GM12878 (cell line): Measurements from ENCODE around the gene TUBD1. TPM values are rescaled to one million over a fixed set of nuclear protein-coding genes. Genes with fewer than 3 reads are reported as not detected.

Experiments used
- ATAC-seq: fragments of 200-7000 bp; cut with Tn5 transposase; 3 replicates; pipeline ENCODE4 v1.9.1; 2020; ENCODE audit warnings: mild to moderate bottlenecking, moderate library complexity
- BruUV-seq: library from RNA; stranded (reverse); fragments of 400-500 nt; replicated peaks from 2 replicates; lab custom pipeline; 2021; lab: Mats Ljungman, UMichigan
- CTCF ChIA-PET: fragments of 300-600 bp; sonication (Branson Sonifier 250); formaldehyde crosslinking; extraction: SDS; loops from one replicate; lab custom pipeline; 2021; ENCODE audit warnings: inconsistent platforms; lab: Yijun Ruan, JAX
- POLR2A ChIA-PET: fragments of 350-600 bp; formaldehyde crosslinking; extraction: SDS; loops from one replicate; lab custom pipeline; 2021; ENCODE audit warnings: inconsistent platforms; lab: Charles Lee
- RAD21 ChIA-PET: fragments of 300-600 bp; sonication (Branson Sonifier 250); formaldehyde crosslinking; loops from one replicate; lab custom pipeline; 2023; ENCODE audit warnings: antibody characterized with exemption; ENCODE audit not compliant: unreplicated experiment; lab: Charles Lee
- SMC1A ChIA-PET: fragments of 300-600 bp; sonication (Branson Sonifier 250); formaldehyde crosslinking; loops from one replicate; lab custom pipeline; 2023; ENCODE audit not compliant: unreplicated experiment, uncharacterized antibody; lab: Charles Lee
- DNase-seq: peaks from one replicate; pipeline ENCODE4 v3.0.0-alpha.2; 2011; ENCODE audit warnings: low read depth, low spot score
- FAIRE-seq: peaks from 3 replicates; lab custom pipeline; 2011; peaks lifted over from hg19 to GRCh38; lab: Jason Lieb, UNC
- H2AFZ ChIP-seq: 2 replicates; pipeline ENCODE4 v1.6.0; 2011; ENCODE audit warnings: low read depth, low read length, control low read depth; ENCODE audit not compliant: control insufficient read depth
- H3K27ac ChIP-seq: 2 replicates; pipeline ENCODE4 v1.5.1; 2011; ENCODE audit warnings: control low read depth; ENCODE audit not compliant: control insufficient read depth, insufficient read depth
- H3K27me3 ChIP-seq, 2 experiments: replicated peaks in 1 of 2; 2 replicates each; pipeline versions ENCODE4 v1.6.0 to v1.6.1; 2011; ENCODE audit warnings: low read length in 1 of 2; ENCODE audit not compliant: control insufficient read depth in 2 of 2, insufficient read depth in 2 of 2
- H3K36me3 ChIP-seq, 2 experiments: 2 replicates each; pipeline ENCODE4 v1.5.1; 2011; ENCODE audit warnings: low read length in 1 of 2; ENCODE audit not compliant: control insufficient read depth in 2 of 2, insufficient read depth in 2 of 2
- H3K4me1 ChIP-seq: 2 replicates; pipeline ENCODE4 v1.6.1; 2011; ENCODE audit warnings: mild to moderate bottlenecking, low read length, moderate library complexity, mixed read lengths; ENCODE audit not compliant: control insufficient read depth, insufficient read depth
- H3K4me2 ChIP-seq: 2 replicates; pipeline ENCODE4 v1.6.0; 2011; ENCODE audit warnings: control low read depth; ENCODE audit not compliant: control insufficient read depth, insufficient read depth
- H3K4me3 ChIP-seq: fragments of 200-600 bp; sonication (generic); 2 replicates; pipeline ENCODE4 v1.5.1; 2016
- H3K79me2 ChIP-seq: 2 replicates; pipeline ENCODE4 v1.6.0; 2011; ENCODE audit warnings: low read length; ENCODE audit not compliant: control insufficient read depth, insufficient read depth
- H3K9ac ChIP-seq: 2 replicates; pipeline ENCODE4 v1.8.0; 2011; ENCODE audit warnings: low read length, control low read depth, mixed read lengths; ENCODE audit not compliant: control insufficient read depth, insufficient read depth
- H3K9me3 ChIP-seq: replicated peaks from 3 replicates; pipeline ENCODE4 v1.5.1; 2011; ENCODE audit warnings: mild to moderate bottlenecking, low read length; ENCODE audit not compliant: control insufficient read depth, insufficient read depth
- H4K20me1 ChIP-seq: 2 replicates; pipeline ENCODE4 v1.6.0; 2011; ENCODE audit not compliant: control insufficient read depth, insufficient read depth
- BRCA1 ChIP-seq: IDR thresholded peaks from 2 replicates; pipeline ENCODE4 v1.6.1; 2011; ENCODE audit warnings: low read depth, low read length, improper control_type of control experiment
- CBFB ChIP-seq: IDR thresholded peaks from 2 replicates; pipeline ENCODE4 v1.6.1; 2016; ENCODE audit warnings: antibody characterized with exemption, low read depth
- ELK1 ChIP-seq: IDR thresholded peaks from 2 replicates; pipeline ENCODE4 v1.6.1; 2012; ENCODE audit warnings: low read depth, low read length, improper control_type of control experiment
- GATAD2B ChIP-seq: fragments of 450-650 bp; conservative IDR thresholded peaks from 2 replicates; pipeline ENCODE4 v1.6.1; 2017; ENCODE audit warnings: low read depth, mild to moderate bottlenecking, moderate library complexity
- IRF4 ChIP-seq: IDR thresholded peaks from 2 replicates; pipeline ENCODE4 v1.6.1; 2011; ENCODE audit warnings: low read depth, low read length
- PKNOX1 ChIP-seq: fragments of 450-650 bp; IDR thresholded peaks from 2 replicates; pipeline ENCODE4 v1.6.1; 2016; ENCODE audit warnings: mild to moderate bottlenecking
- POLR2AphosphoS2 ChIP-seq: IDR thresholded peaks from 2 replicates; pipeline ENCODE4 v1.6.1; 2011; ENCODE audit warnings: low read depth, mild to moderate bottlenecking, low read length, improper control_type of control experiment, moderate library complexity
- STAT1 ChIP-seq: fragments of 450-650 bp; conservative IDR thresholded peaks from 2 replicates; pipeline ENCODE4 v1.6.1; 2014; ENCODE audit warnings: antibody characterized with exemption, mild to moderate bottlenecking
- SUZ12 ChIP-seq: fragments of 200-600 bp; sonication (generic); IDR thresholded peaks from one replicate; pipeline ENCODE4 v1.6.1; 2018; ENCODE audit warnings: antibody characterized with exemption, mild to moderate bottlenecking; ENCODE audit not compliant: unreplicated experiment
- TARDBP ChIP-seq: IDR thresholded peaks from 2 replicates; pipeline ENCODE4 v1.6.1; 2016; ENCODE audit warnings: borderline replicate concordance
- ZNF687 ChIP-seq: fragments of 450-650 bp; IDR thresholded peaks from 2 replicates; pipeline ENCODE4 v1.6.1; 2017; ENCODE audit warnings: mild to moderate bottlenecking, moderate library complexity
- in situ Hi-C: fragments of 300-500 bp; cut with MboI; formaldehyde crosslinking; loops from 9 replicates; pipeline ENCODE4 v1.14.3; 2018; ENCODE audit warnings: mixed read lengths
- intact Hi-C: fragments of 100-400 bp; cut with micrococcal nuclease; formaldehyde crosslinking; loops from one replicate; pipeline ENCODE4 v1.14.2; 2022; ENCODE audit not compliant: unreplicated experiment
- polyA plus RNA-seq, 11 experiments: library from polyadenylated mRNA; depleted of rRNA in 4 of 11; unstranded in 6 of 11; stranded (reverse) in 5 of 11; fragments of >200 nt; fragmentation: Nextera tagmentation in 4 of 11; fragmentation: Illumina TruSeq in 1 of 11; extraction: Ambion mirVana in 4 of 11; extraction: Trizol in 1 of 11; gene quantifications; 1 replicate in 1 of 11; 2 replicates in 10 of 11; pipeline versions ENCODE4 v1.2.1 to v1.2.3, GENCODE V29; 2011 to 2016; ENCODE audit warnings: inconsistent platforms in 2 of 11, missing spikeins in 2 of 11, low read depth in 1 of 11
- total RNA-seq, 4 experiments: library from RNA; depleted of rRNA in 3 of 4; stranded (reverse); fragments of >200 nt in 3 of 4; fragmentation: Illumina TruSeq in 1 of 4; extraction: Trizol in 1 of 4; gene quantifications; 2 replicates each; pipeline versions ENCODE4 v1.2.1 to v1.2.3, GENCODE V29; 2013 to 2021
- TF ChIP-seq, protein P1 (sequence below): fragments of 450-650 bp; IDR thresholded peaks from 2 replicates; pipeline ENCODE4 v1.6.1; 2017; ENCODE audit warnings: mild to moderate bottlenecking, moderate library complexity
- TF ChIP-seq, protein P2 (sequence below): IDR thresholded peaks from 2 replicates; pipeline ENCODE4 v1.6.1; 2011; ENCODE audit warnings: borderline replicate concordance, low read depth, mild to moderate bottlenecking, moderate library complexity, low read length; ENCODE audit not compliant: insufficient read depth, poor library complexity, severe bottlenecking

The TUBD1 gene
- total and polyA plus RNA-seq, 10 of the 15 experiments (the other 5 are each of a cell fraction or from before 2014, with no cell fraction given), result 5.3 to 10.8 (median 8.3) TPM

DNA sequence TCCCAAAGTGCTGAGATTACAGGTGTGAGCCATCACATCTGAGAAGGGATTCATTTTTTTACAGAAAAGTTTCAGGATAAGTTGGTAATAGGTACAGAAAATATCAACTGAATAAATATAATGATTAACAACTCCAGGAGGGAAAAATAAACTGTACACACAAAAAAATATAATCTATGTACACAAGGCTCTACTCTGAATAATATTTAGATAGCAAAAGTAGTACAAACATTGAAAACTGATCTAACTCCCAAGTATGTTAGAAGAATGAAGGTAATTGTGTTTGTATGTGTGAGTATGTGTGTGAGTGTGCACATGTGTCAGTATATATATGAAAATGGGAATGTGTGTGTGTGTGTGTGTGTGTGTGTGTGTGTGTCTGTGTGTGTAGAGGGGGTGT, 20.4 kb downstream of the TUBD1 start:
- no peak overlapping the region for H3K4me2 ChIP-seq
- H3K27ac ChIP-seq, result no peak overlapping the region
- DNase-seq (no peak), ATAC-seq (no peak), FAIRE-seq (no peak)
- CTCF ChIA-PET, result interaction anchor here (0.9 to 1.5 kb wide), 3 partner anchors 27 to 167 kb away, joined by 4 read pairs; no protein-coding TSS in a partner anchor
- intact Hi-C loops (no loop called here), in situ Hi-C loops (no loop called here)
- no peaks in the 10 kb centered on the region for H3K79me2 ChIP-seq
- no peaks in the 10 kb centered on the region for H3K4me1 ChIP-seq
- peaks cover 0 to 5% of the 10 kb centered on the region in 2 experiments; a peak in 2 of 4 replicates for H3K36me3 ChIP-seq
- H2AFZ ChIP-seq, result no peak overlapping the region
- BruUV-seq, result no TSS peak
- POLR2A ChIA-PET, result interaction anchor here (0.6 kb wide), 2 partner anchors 11 to 21 kb away, joined by 6 to 7 read pairs; no protein-coding TSS in a partner anchor
- no peaks in the 10 kb centered on the region for H3K27me3 ChIP-seq
- RAD21 ChIA-PET, result no interaction called here
- no peaks in the 10 kb centered on the region for H4K20me1 ChIP-seq
- H3K4me3 ChIP-seq, result no peak overlapping the region
- SMC1A ChIA-PET, result interaction anchor here (0.6 kb wide), 1 partner anchor 80 kb away, joined by 3 read pairs; no protein-coding TSS in a partner anchor
- H3K9ac ChIP-seq, result no peak overlapping the region
- H3K9me3 ChIP-seq, result no peaks in the 10 kb centered on the region
- no peak for TF ChIP-seq ELK1
- TF ChIP-seq GATAD2B, result no peak
- no peak for TF ChIP-seq CBFB
- TF ChIP-seq TARDBP, result no peak
- TF ChIP-seq POLR2AphosphoS2, result no peak
- TF ChIP-seq ZNF687, result no peak
- no peak for TF ChIP-seq IRF4
- no peak for TF ChIP-seq BRCA1
- TF ChIP-seq, protein P1, sequence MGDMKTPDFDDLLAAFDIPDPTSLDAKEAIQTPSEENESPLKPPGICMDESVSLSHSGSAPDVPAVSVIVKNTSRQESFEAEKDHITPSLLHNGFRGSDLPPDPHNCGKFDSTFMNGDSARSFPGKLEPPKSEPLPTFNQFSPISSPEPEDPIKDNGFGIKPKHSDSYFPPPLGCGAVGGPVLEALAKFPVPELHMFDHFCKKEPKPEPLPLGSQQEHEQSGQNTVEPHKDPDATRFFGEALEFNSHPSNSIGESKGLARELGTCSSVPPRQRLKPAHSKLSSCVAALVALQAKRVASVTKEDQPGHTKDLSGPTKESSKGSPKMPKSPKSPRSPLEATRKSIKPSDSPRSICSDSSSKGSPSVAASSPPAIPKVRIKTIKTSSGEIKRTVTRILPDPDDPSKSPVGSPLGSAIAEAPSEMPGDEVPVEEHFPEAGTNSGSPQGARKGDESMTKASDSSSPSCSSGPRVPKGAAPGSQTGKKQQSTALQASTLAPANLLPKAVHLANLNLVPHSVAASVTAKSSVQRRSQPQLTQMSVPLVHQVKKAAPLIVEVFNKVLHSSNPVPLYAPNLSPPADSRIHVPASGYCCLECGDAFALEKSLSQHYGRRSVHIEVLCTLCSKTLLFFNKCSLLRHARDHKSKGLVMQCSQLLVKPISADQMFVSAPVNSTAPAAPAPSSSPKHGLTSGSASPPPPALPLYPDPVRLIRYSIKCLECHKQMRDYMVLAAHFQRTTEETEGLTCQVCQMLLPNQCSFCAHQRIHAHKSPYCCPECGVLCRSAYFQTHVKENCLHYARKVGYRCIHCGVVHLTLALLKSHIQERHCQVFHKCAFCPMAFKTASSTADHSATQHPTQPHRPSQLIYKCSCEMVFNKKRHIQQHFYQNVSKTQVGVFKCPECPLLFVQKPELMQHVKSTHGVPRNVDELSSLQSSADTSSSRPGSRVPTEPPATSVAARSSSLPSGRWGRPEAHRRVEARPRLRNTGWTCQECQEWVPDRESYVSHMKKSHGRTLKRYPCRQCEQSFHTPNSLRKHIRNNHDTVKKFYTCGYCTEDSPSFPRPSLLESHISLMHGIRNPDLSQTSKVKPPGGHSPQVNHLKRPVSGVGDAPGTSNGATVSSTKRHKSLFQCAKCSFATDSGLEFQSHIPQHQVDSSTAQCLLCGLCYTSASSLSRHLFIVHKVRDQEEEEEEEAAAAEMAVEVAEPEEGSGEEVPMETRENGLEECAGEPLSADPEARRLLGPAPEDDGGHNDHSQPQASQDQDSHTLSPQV, result no peak
- TF ChIP-seq STAT1, result no peak
- TF ChIP-seq, protein P2, sequence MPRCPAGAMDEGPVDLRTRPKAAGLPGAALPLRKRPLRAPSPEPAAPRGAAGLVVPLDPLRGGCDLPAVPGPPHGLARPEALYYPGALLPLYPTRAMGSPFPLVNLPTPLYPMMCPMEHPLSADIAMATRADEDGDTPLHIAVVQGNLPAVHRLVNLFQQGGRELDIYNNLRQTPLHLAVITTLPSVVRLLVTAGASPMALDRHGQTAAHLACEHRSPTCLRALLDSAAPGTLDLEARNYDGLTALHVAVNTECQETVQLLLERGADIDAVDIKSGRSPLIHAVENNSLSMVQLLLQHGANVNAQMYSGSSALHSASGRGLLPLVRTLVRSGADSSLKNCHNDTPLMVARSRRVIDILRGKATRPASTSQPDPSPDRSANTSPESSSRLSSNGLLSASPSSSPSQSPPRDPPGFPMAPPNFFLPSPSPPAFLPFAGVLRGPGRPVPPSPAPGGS, result no peak
- no peak for TF ChIP-seq SUZ12
- TF ChIP-seq PKNOX1, result no peak
